AG04450 (cell line): ENCODE measurements around the gene SORCS2. TPM values are rescaled to one million over a fixed set of nuclear protein-coding genes. Genes with fewer than 3 reads are reported as not detected.

Experiments used
- CTCF ChIA-PET: fragments of 300-600, 350-600 bp; formaldehyde crosslinking; extraction: SDS; loops from one replicate; lab custom pipeline; 2022; ENCODE audit warnings: antibody characterized with exemption, inconsistent platforms; lab: Charles Lee
- POLR2A ChIA-PET: fragments of 350-600 bp; formaldehyde crosslinking; extraction: SDS; loops from one replicate; lab custom pipeline; 2021; ENCODE audit warnings: antibody characterized with exemption, inconsistent platforms; lab: Yijun Ruan, JAX
- DNase-seq: peaks from one replicate; pipeline ENCODE4 v3.0.0-alpha.2; 2011; ENCODE audit warnings: low read depth, low spot score
- H3K27ac ChIP-seq: one replicate; pipeline ENCODE4 v1.5.1; 2012; ENCODE audit warnings: low read depth, low read length, control low read depth
- H3K27me3 ChIP-seq: one replicate; pipeline ENCODE4 v1.6.0; 2012; ENCODE audit warnings: low read length; ENCODE audit not compliant: control insufficient read depth, insufficient read depth
- H3K4me3 ChIP-seq: 2 replicates; pipeline ENCODE4 v1.5.1; 2011; ENCODE audit warnings: mild to moderate bottlenecking, low read depth, low read length, control low read depth
- H3K9me3 ChIP-seq: 2 replicates; pipeline ENCODE4 v1.5.1; 2012; ENCODE audit warnings: low read length; ENCODE audit not compliant: control insufficient read depth, insufficient read depth
- polyA plus RNA-seq: library from polyadenylated mRNA; depleted of rRNA; stranded (reverse); fragments of >200 nt; gene quantifications from 2 replicates; pipeline ENCODE4 v1.2.3, GENCODE V29; 2011
- TF ChIP-seq, protein P1 (sequence below): IDR thresholded peaks from 2 replicates; pipeline ENCODE4 v1.5.1; 2011; ENCODE audit warnings: low read depth, low read length, control low read depth, inconsistent platforms

SORCS2 gene
- polyA plus RNA-seq, 1 experiment: 0.29 TPM

DNA sequence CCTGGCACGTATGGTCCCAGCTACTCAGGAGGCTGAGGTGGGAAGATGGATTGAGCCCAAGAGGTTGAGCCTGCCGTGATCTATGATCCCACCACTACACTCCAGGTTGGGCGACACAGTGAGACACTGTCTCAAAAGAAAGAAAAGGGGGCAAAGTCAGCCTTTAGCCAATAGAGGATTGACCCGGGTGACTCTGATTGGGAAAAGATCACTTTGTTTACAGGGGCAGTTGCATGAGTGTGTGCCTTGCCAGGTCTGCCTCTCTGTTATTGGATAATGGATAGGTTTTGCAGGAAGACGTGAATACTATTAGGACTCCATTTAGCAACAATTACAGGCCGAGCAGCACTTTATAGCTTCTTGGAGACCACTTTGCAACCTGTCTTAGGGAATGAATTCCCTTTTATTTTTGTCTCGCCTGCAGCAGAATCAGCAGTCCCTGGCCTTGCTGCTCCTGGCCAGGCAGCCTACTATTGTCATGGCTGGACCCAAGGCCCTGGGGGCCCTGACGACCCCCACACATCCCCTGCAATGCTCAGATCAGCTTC is 345.6 kb downstream of the SORCS2 start:
- CTCF ChIA-PET: no interaction called here

DNA sequence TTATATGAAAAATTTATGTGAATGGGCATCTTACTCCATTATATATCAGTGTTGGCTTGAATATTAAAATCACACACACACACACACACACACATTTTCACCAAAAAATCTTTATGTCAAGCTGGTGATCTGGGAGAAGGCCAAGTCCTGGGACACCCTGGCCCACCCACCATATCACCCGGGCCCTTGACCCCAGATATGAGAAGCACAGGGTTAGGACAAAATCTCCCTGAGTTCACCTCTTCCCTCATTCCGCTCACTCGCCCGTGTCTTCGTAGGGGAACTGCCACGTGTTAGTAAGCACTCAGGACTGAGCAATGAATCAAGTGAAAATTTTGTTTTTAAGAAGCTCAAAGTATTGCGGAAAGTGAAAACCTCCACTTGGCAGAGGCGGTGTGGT is 346.2 kb downstream of the SORCS2 start:
- ChIA-PET CTCF (no interaction called here), POLR2A (no interaction called here)
- H3K27me3 ChIP-seq: peaks cover 8% of the 10 kb centered on the region
- TF ChIP-seq, protein P1, sequence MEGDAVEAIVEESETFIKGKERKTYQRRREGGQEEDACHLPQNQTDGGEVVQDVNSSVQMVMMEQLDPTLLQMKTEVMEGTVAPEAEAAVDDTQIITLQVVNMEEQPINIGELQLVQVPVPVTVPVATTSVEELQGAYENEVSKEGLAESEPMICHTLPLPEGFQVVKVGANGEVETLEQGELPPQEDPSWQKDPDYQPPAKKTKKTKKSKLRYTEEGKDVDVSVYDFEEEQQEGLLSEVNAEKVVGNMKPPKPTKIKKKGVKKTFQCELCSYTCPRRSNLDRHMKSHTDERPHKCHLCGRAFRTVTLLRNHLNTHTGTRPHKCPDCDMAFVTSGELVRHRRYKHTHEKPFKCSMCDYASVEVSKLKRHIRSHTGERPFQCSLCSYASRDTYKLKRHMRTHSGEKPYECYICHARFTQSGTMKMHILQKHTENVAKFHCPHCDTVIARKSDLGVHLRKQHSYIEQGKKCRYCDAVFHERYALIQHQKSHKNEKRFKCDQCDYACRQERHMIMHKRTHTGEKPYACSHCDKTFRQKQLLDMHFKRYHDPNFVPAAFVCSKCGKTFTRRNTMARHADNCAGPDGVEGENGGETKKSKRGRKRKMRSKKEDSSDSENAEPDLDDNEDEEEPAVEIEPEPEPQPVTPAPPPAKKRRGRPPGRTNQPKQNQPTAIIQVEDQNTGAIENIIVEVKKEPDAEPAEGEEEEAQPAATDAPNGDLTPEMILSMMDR: no peak
- H3K9me3 ChIP-seq: peaks cover 21% of the 10 kb centered on the region; the same call in 1 of the 2 replicates
- H3K4me3 ChIP-seq: no peak overlapping the region
- no peak for DNase-seq
- no peak overlapping the region for H3K27ac ChIP-seq

More for the DNA sequence above, 345.6 kb downstream of the SORCS2 start:
- peaks cover 8% of the 10 kb centered on the region for H3K27me3 ChIP-seq
- no peak overlapping the region for H3K27ac ChIP-seq
- TF ChIP-seq, protein P1: no peak
- no peak overlapping the region for H3K4me3 ChIP-seq
- no peak for DNase-seq
- POLR2A ChIA-PET: no interaction called here
- peaks cover 19% of the 10 kb centered on the region; the same call in 1 of the 2 replicates for H3K9me3 ChIP-seq

DNA sequence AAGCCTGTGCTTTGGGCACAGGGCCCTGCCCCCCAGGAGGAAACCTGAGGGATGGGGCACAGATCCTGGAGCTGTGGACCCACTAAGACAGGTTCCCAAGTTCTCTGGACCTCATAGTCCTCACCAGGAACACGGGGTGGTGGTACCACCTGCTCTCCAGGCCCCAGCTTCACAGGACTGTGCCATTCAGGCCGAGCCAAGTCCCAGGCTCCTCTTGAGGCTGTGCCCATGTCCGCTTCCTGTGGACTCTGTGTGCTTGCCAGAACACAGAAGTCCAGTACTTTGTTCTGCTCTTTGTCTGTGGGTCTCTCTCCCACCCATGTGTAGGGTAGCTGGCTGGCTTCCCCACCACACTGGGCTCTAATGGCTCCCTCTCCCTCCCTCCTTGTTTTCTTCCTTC is 346.8 kb downstream of the SORCS2 start:
- DNase-seq: no peak
- TF ChIP-seq, protein P1: no peak
- peaks cover 21% of the 10 kb centered on the region; the same call in 1 of the 2 replicates for H3K9me3 ChIP-seq
- H3K4me3 ChIP-seq: no peak overlapping the region
- ChIA-PET POLR2A (no interaction called here), CTCF (no interaction called here)
- peaks cover 8% of the 10 kb centered on the region for H3K27me3 ChIP-seq
- no peak overlapping the region for H3K27ac ChIP-seq

DNA sequence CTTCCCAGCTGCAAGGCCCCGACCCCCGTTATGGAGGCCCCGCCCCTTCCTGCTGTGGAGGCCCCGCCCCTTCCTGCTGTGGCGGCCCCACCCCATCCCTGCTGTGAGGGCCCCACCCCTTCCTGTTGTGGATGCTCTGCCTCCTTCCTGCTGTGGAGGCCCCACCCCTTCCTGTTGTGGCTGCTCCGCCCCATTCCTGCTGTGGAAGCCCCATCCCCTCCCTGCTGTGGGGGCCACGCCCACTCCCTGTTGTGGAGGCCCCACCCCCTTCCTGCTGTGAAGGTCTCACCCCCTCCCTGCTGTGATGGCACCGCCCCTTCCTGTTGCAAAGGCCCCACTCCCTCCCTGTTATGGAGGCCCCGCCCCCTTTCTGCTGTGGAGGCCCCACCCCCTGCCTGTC is 347.3 kb downstream of the SORCS2 start:
- Histone ChIP-seq H3K9me3 (peaks cover 17% of the 10 kb centered on the region; the same call in 1 of the 2 replicates), H3K27ac (no peak overlapping the region), H3K4me3 (no peak overlapping the region), H3K27me3 (peaks cover 6% of the 10 kb centered on the region)
- TF ChIP-seq, protein P1: no peak
- DNase-seq: no peak
- ChIA-PET CTCF (no interaction called here), POLR2A (no interaction called here)

DNA sequence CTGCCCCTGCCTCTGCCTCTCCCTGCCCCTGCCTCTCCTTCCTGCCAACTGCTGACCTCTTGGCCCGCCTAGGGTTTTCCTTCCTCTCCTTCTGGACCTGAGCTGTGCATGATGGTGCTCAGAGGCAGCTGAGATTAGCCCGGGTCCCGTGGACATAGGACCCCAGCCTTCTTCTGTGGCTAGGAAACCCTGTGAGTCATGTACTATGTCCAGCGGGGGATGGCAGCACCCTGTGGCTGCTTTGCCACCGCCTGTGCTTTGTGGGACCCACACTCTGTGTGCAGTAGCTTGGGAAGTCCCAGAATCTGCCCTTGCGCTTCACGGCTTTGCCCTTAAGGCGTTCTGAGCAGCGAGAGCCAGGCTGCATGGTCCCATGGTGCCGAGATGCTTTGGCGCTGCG is 347.9 kb downstream of the SORCS2 start:
- POLR2A ChIA-PET: no interaction called here
- Histone ChIP-seq H3K9me3 (peaks cover 11% of the 10 kb centered on the region; the same call in 1 of the 2 replicates), H3K4me3 (no peak overlapping the region), H3K27ac (no peak overlapping the region), H3K27me3 (peaks cover 4% of the 10 kb centered on the region)
- no peak for DNase-seq
- CTCF ChIA-PET: no interaction called here
- TF ChIP-seq, protein P1: no peak
